ENCODE data around the gene PDF.

- TF ChIP-seq CTCF (IDR thresholded peaks at IDR 0.05) (no peak), EZH2 (IDR thresholded peaks at IDR 0.05; ENCODE audit: borderline replicate concordance, insufficient read depth, low read depth, low read length, poor library complexity, severe bottlenecking) (no peak)
These were observed 7.0 kb downstream of the PDF start for GRCh38 chr16:69323415-69323814.

All from B cell (primary cell).